Thyroid gland (tissue), 4 donors: Measurements from ENCODE around the gene IYD.

ENCODE experiments used
- POLR2A ChIP-seq, 2 donors: fragments of 450-650 bp; IDR thresholded peaks; one replicate each; pipeline ENCODE4 v1.6.1; 2017; ENCODE audit warnings: antibody characterized with exemption in 2 of 2, mild to moderate bottlenecking in 2 of 2, moderate library complexity in 1 of 2
- TF ChIP-seq, protein P1 (sequence below), 6 experiments: fragments of 200-600 bp in 3 of 6; fragments of 450-650 bp in 3 of 6; sonication (generic) in 3 of 6; IDR thresholded peaks; one replicate each; pipeline ENCODE4 v1.5.1; 2016 to 2019; ENCODE audit warnings: antibody characterized with exemption in 6 of 6, mild to moderate bottlenecking in 2 of 6, inconsistent platforms in 1 of 6, moderate library complexity in 1 of 6

DNA sequence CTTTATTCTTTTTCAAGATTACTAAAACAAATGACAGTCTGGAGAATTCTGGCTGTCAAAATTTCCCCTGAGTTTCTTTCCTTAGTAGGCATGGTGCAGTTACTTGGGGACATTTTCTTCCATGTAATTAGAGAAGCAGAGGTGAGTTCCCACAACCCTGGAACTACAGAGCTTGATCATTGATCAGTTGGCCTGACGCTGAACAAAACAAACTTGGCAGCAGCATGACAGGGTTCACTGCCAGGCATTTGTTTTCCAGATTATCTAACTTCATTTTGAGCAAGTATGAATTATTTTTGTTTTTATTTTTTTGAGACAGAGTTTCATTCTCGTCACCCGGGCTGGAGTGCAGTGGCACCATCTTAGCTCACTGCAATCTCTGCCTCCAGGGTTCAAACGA, 22.6 kb downstream of the IYD start:
- TF ChIP-seq, protein P1, sequence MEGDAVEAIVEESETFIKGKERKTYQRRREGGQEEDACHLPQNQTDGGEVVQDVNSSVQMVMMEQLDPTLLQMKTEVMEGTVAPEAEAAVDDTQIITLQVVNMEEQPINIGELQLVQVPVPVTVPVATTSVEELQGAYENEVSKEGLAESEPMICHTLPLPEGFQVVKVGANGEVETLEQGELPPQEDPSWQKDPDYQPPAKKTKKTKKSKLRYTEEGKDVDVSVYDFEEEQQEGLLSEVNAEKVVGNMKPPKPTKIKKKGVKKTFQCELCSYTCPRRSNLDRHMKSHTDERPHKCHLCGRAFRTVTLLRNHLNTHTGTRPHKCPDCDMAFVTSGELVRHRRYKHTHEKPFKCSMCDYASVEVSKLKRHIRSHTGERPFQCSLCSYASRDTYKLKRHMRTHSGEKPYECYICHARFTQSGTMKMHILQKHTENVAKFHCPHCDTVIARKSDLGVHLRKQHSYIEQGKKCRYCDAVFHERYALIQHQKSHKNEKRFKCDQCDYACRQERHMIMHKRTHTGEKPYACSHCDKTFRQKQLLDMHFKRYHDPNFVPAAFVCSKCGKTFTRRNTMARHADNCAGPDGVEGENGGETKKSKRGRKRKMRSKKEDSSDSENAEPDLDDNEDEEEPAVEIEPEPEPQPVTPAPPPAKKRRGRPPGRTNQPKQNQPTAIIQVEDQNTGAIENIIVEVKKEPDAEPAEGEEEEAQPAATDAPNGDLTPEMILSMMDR (IDR thresholded peaks at IDR 0.05), result no peak
- no peak for TF ChIP-seq POLR2A (IDR thresholded peaks at IDR 0.05)
